Caki2 (cell line): ENCODE data around the gene CREBBP. TPM values are rescaled to one million over a fixed set of nuclear protein-coding genes. Genes with fewer than 3 reads are reported as not detected.

Experiments used
- DNase-seq: peaks from one replicate; pipeline ENCODE4 v3.0.0-alpha.2; 2015; ENCODE audit warnings: low read depth
- in situ Hi-C: cut with HindIII; loops from 2 replicates; pipeline ENCODE4 v1.10.0; 2016; ENCODE audit warnings: low sequenced_read_pairs, low pct_unique_long_range_greater_than_20kb, mixed read lengths
- total RNA-seq: library from RNA; depleted of rRNA; stranded (reverse); fragments of >200 nt; shearing (Covaris generic); gene quantifications from 2 replicates; pipeline ENCODE4 v1.2.3, GENCODE V29; 2014; ENCODE audit warnings: low replicate concordance; rRNA removed

CREBBP gene
- total RNA-seq, 1 experiment from 2014 or later, result 5.6 TPM

- in situ Hi-C loops, result no loop called here
Measured at GRCh38 chr16:3687792-3688191, 192.7 kb downstream of the CREBBP start.

GRCh38 chr16:3687021-3687420 lies 193.5 kb downstream of the CREBBP start:
- in situ Hi-C loops, result no loop called here
- no peak for DNase-seq

More at GRCh38 chr16:3687792-3688191, 192.7 kb downstream of the CREBBP start:
- no peak for DNase-seq

- no peak for DNase-seq
- in situ Hi-C loops, result no loop called here
Measured at GRCh38 chr16:3681206-3681605, 199.3 kb downstream of the CREBBP start.

GRCh38 chr16:3677994-3678393 lies 202.5 kb downstream of the CREBBP start:
- DNase-seq, result no peak
- in situ Hi-C loops, result no loop called here

GRCh38 chr16:3675601-3676130 lies 204.8 kb downstream of the CREBBP start:
- in situ Hi-C loops, result no loop called here

More at GRCh38 chr16:3675601-3676130, 204.8 kb downstream of the CREBBP start:
- DNase-seq, result no peak

Other genes with a start within 250 kb of the CREBBP start
- 6.5 and 45.3 TPM in 2 replicates for gene DNASE1, start 226.0 kb downstream of the CREBBP start, total RNA-seq
- gene TRAP1, start 163.2 kb downstream of the CREBBP start, total RNA-seq, result 67.0 and 76.7 TPM in 2 replicates
- gene ADCY9, start 235.7 kb upstream of the CREBBP start, total RNA-seq, result 7.8 and 26.1 TPM in 2 replicates